SK-N-SH treated with all-trans-retinoic acid at 6 μM for 48 hours (cell line): ENCODE measurements around the gene TYW1B.
"Not testable (repeated sequence)": the region's sequence is repeated elsewhere in the genome, so short reads cannot be mapped to it uniquely, and the experiment has no call there.

Experiments
- ATAC-seq: fragments of 200-7000 bp; cut with Tn5 transposase; 3 replicates; pipeline ENCODE4 v1.9.1; 2020; ENCODE audit warnings: mild to moderate bottlenecking, moderate library complexity
- ISL1 ChIP-seq: fragments of 250-450 bp; sonication (Bioruptor Pico); IDR thresholded peaks from 2 replicates; pipeline ENCODE4 v2.1.2; 2022; ENCODE audit warnings: mild to moderate bottlenecking, moderate library complexity
- TCF4 ChIP-seq: fragments of 250-450 bp; sonication (Bioruptor Pico); IDR thresholded peaks from 2 replicates; pipeline ENCODE4 v1.8.0; 2021; ENCODE audit warnings: mild to moderate bottlenecking, moderate library complexity, borderline replicate concordance
- TSHZ2 ChIP-seq: fragments of 250-450 bp; sonication (Bioruptor Pico); IDR thresholded peaks from 2 replicates; pipeline ENCODE4 v1.5.0; 2020; ENCODE audit warnings: mild to moderate bottlenecking, moderate library complexity
- ZNF565 ChIP-seq: fragments of 450-650 bp; formaldehyde crosslinking; conservative IDR thresholded peaks from 2 replicates; pipeline ENCODE4 v1.5.0; 2020; ENCODE audit warnings: low read depth, mild to moderate bottlenecking, moderate library complexity

The TYW1B gene

DNA sequence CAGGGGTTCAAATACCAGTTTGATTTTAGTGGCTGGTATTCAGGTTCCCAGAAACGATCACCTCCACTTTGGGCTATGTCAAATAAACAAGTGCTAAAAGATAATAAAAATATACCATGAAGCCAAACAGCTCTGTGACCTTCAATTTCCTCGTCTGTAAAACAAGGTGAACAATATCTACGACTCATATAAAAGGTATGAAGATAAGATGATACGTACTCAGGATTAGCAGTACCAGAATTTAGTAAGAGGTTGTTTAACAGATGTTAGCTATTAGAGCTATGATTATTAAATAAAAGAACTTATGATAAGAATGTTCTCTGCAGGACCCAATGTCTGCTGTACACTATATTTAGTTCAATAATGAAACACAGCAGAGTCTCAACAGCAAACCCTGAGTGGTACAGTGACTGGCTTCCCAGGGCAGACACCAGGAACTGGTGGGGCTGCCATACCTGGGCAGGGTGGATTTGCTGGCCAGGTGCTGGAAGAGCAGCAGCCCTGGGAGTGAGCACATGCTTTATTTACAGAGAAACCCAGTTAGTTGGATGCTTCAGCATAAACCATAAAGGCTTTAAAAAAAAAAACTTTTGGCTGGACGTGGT is 151.8 kb downstream of the TYW1B start:
- peak; percentile 98 for ATAC-seq
- TF ChIP-seq ISL1 (CRISPR knock-in tag), result peak; percentile 58
- peak; percentile 66; the same call in 1 of the 2 replicates for TF ChIP-seq TSHZ2 (CRISPR knock-in tag)
- peak; percentile 74; the same call in 1 of the 2 replicates for TF ChIP-seq TCF4 (CRISPR knock-in tag)
- TF ChIP-seq, all 23 proteins: peak for 3; not testable (repeated sequence) for 20

GRCh38 chr7:72675686-72676085 is 152.3 kb downstream of the TYW1B start:
- peak; percentile 37 for ATAC-seq

DNA sequence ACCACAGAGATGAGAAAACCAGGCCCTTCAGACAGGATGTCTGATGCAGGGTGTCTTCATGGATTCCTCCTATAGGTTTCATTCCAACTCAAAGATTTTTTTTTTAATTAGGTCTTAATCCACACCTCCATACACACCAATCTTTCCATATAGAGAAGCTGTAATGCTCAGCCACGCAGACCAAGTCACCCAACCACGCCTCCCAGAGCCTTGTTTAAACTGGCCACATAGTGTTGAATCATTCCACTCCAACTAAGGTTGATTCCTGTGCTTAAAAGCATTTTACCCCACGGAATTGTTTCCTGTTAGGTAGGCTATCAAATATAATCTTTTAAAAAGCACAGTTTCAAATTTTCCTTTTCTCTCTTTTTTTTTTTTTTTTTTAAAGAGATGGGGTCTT is 153.6 kb downstream of the TYW1B start:
- ATAC-seq, result no peak
- no peak for TF ChIP-seq ZNF565 (CRISPR knock-in tag)

DNA sequence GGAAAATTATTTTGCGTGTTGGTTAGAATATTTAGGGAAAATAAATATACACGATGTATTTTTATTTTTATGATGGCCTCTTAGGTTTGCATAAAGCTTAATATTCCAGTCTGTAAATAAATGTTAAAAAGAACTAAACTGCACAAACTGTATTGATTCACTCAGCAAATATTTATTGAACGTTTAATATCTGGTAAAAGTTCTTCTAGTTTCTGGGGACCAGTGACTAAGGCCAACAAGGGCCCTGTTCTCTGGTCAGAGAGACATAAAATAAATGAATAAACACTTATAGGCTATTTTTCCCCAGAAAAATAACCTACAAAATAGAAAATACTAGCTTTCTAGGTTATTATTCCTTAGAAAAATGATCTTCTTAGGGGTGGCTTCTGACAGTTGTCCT is 157.2 kb downstream of the TYW1B start:
- not testable (repeated sequence) for ATAC-seq

DNA sequence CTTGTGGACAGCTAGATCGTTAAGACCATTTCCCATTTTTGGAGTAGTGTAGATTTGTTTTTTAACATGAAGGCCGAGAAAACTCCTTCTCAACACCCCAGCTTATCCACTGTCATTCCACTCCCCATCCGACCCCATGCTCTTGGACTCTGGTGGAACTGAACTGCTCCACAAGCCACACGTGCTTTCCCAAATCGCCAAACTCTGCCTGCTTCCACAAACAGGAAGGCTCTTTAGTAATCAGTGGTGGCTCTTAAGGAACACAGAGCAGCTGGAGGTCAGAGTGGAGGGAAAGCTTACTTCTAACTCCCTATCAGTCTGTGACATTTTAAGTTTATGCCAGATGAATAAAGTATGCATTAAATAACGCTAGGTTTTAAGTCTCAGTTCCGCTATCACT is 159.6 kb downstream of the TYW1B start:
- not testable (repeated sequence) for ATAC-seq

DNA sequence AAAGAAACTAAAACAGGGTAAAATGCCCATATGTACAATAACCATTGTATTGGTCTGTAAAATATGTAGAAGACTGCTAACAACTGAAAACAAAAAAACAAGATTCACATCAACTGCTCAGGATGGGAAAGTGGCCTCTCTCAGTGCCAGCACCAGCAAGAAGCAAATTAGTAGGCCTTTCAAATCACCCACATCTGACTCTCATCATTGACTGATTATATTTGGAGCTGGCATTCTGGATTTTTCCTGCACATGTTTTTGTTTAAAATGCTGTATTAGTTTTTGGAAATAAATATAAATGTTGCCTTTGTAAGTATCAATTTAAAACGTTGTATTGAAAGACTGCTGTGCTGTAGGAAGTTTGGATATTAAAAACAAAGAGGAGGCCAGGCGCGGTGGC is 161.0 kb downstream of the TYW1B start:
- peak; percentile 79 for ATAC-seq
- TF ChIP-seq TCF4 (CRISPR knock-in tag), result peak; percentile 33; the same call in 1 of the 2 replicates

DNA sequence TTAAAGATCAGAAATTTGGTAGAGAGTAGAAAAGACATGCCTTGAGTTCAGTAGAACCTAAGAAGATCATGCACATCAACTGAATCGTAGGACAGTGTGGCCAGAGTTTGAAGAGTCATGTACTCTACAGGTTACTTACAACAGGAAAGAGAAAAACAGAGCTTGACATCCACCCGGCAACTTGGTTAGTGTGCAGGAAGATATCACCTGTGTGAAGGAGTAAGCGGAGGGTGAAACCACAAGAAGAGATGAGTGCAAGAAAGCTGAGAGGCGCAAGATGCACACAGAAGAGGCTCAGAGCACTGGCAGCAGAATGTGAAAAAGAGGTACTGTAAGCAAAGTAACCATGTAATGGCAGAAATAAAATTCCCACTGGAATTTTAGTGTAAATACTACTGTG is 179.4 kb downstream of the TYW1B start:
- not testable (repeated sequence) for ATAC-seq

GRCh38 chr7:72643708-72644107 is 184.3 kb downstream of the TYW1B start:
- not testable (repeated sequence) for ATAC-seq

GRCh38 chr7:72641485-72642248 is 186.3 kb downstream of the TYW1B start:
- ATAC-seq, result not testable (repeated sequence)

- not testable (repeated sequence) for ATAC-seq
Observed at GRCh38 chr7:72640740-72641139, 187.3 kb downstream of the TYW1B start.

GRCh38 chr7:72635273-72635908 is 192.6 kb downstream of the TYW1B start:
- ATAC-seq, result peak; percentile 92

GRCh38 chr7:72632765-72633292 is 195.2 kb downstream of the TYW1B start:
- ATAC-seq, result peak; percentile 47

DNA sequence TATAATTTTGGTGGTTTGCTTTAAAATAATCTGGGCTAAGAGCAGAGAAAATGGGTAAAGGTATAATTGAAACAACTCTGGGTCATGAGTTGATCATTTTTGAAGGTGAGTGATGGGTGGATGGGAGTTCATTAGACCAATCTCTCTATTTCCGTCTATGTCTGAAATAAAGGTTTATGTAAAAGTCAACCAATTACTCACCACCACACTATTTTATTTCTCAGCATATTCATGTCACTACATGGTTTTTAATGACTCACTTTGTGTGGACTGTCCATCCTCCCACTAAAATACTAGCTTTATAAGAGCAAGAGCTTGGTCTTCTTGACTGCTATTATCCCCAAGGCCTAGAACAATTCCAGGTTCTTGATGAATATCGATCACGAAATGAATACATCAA is 199.6 kb downstream of the TYW1B start:
- ATAC-seq, result not testable (repeated sequence)

GRCh38 chr7:72626428-72627011 is 201.5 kb downstream of the TYW1B start:
- ATAC-seq, result not testable (repeated sequence)

- ATAC-seq, result peak; percentile 60
Observed at GRCh38 chr7:72625721-72626423, 202.1 kb downstream of the TYW1B start.
